GM21367 (cell line): ENCODE results near the gene HBS1L.
"Not testable (repeated sequence)": the region's sequence is repeated elsewhere in the genome, so short reads cannot be mapped to it uniquely, and the experiment has no call there.

ENCODE experiments used
- ATAC-seq: cut with Tn5 transposase; IDR thresholded peaks from one replicate; pipeline ENCODE4 v1.9.1; 2021; ENCODE audit not compliant: unreplicated experiment

HBS1L gene

GRCh38 chr6:135081966-135082365, 27.3 kb upstream of the HBS1L start:
- no peak for ATAC-seq

GRCh38 chr6:135075018-135075417, 20.4 kb upstream of the HBS1L start:
- ATAC-seq: no peak

- ATAC-seq: no peak
Measured at GRCh38 chr6:135073756-135074393, 19.3 kb upstream of the HBS1L start.

GRCh38 chr6:135073217-135073616, 18.6 kb upstream of the HBS1L start:
- ATAC-seq: no peak

GRCh38 chr6:135072753-135073152, 18.1 kb upstream of the HBS1L start:
- ATAC-seq: no peak

GRCh38 chr6:135071541-135071940, 16.9 kb upstream of the HBS1L start:
- no peak for ATAC-seq

- ATAC-seq: no peak
Measured at GRCh38 chr6:135067911-135068310, 13.3 kb upstream of the HBS1L start.

GRCh38 chr6:135066806-135067205, 12.2 kb upstream of the HBS1L start:
- ATAC-seq: no peak

- ATAC-seq: no peak
Measured at GRCh38 chr6:135066397-135066796, 11.8 kb upstream of the HBS1L start.

GRCh38 chr6:135064586-135064985, 10.0 kb upstream of the HBS1L start:
- no peak for ATAC-seq

- no peak for ATAC-seq
Measured at GRCh38 chr6:135063926-135064325, 9.3 kb upstream of the HBS1L start.

- no peak for ATAC-seq
Measured at GRCh38 chr6:135062735-135063134, 8.1 kb upstream of the HBS1L start.

GRCh38 chr6:135060076-135060475, 5.5 kb upstream of the HBS1L start:
- ATAC-seq: no peak

GRCh38 chr6:135058299-135058698, 3.7 kb upstream of the HBS1L start:
- ATAC-seq: not testable (repeated sequence)

- no peak for ATAC-seq
Measured at GRCh38 chr6:135056632-135057031, 2.0 kb upstream of the HBS1L start.

GRCh38 chr6:135054226-135054568, 425 bp downstream of the HBS1L start:
- ATAC-seq: peak; percentile 3

GRCh38 chr6:135053406-135053805, 1.2 kb downstream of the HBS1L start:
- ATAC-seq: no peak

GRCh38 chr6:135052939-135053338, 1.7 kb downstream of the HBS1L start:
- ATAC-seq: no peak

GRCh38 chr6:135048915-135049314, 5.7 kb downstream of the HBS1L start:
- ATAC-seq: no peak

- no peak for ATAC-seq
Measured at GRCh38 chr6:135047336-135047735, 7.3 kb downstream of the HBS1L start.

GRCh38 chr6:135046912-135047311, 7.7 kb downstream of the HBS1L start:
- no peak for ATAC-seq

GRCh38 chr6:135044639-135045038, 10.0 kb downstream of the HBS1L start:
- no peak for ATAC-seq

GRCh38 chr6:135043846-135044245, 10.8 kb downstream of the HBS1L start:
- ATAC-seq: no peak

- ATAC-seq: no peak
Measured at GRCh38 chr6:135043364-135043763, 11.3 kb downstream of the HBS1L start.
